Activated CD8-positive, alpha-beta memory T cell treated with anti-CD3 and anti-CD28 coated beads, Interleukin-2, amount 50 U/mL, for 1 hour (primary cell): ENCODE measurements around the gene CCIN.
"Not testable (repeated sequence)": the region's sequence is repeated elsewhere in the genome, so short reads cannot be mapped to it uniquely, and the experiment has no call there.

Experiments
- DNase-seq: peaks from one replicate; pipeline ENCODE4 v3.0.0-alpha.2; 2020; ENCODE audit errors: extremely low read depth

The CCIN gene

GRCh38 chr9:36158917-36159316, 10.3 kb upstream of the CCIN start:
- no peak for DNase-seq

GRCh38 chr9:36159509-36159908, 9.7 kb upstream of the CCIN start:
- not testable (repeated sequence) for DNase-seq

GRCh38 chr9:36160126-36160525, 9.1 kb upstream of the CCIN start:
- DNase-seq, result not testable (repeated sequence)

- DNase-seq, result no peak
Observed at GRCh38 chr9:36161187-36161586, 8.0 kb upstream of the CCIN start.

- DNase-seq, result no peak
Observed at GRCh38 chr9:36162211-36162738, 6.9 kb upstream of the CCIN start.

GRCh38 chr9:36163049-36163785, 6.0 kb upstream of the CCIN start:
- DNase-seq, result no peak

GRCh38 chr9:36163786-36164170, 5.4 kb upstream of the CCIN start:
- DNase-seq, result no peak

- DNase-seq, result no peak
Observed at GRCh38 chr9:36164372-36164771, 4.8 kb upstream of the CCIN start.

- DNase-seq, result no peak
Observed at GRCh38 chr9:36164989-36165388, 4.2 kb upstream of the CCIN start.

GRCh38 chr9:36165826-36166167, 3.4 kb upstream of the CCIN start:
- DNase-seq, result no peak

- peak; percentile 43 for DNase-seq
Observed at GRCh38 chr9:36166168-36166927, 2.8 kb upstream of the CCIN start.

- no peak for DNase-seq
Observed at GRCh38 chr9:36169708-36170107, 520 bp downstream of the CCIN start.

- no peak for DNase-seq
Observed at GRCh38 chr9:36170531-36170930, 1.3 kb downstream of the CCIN start.

- DNase-seq, result no peak
Observed at GRCh38 chr9:36173861-36174260, 4.7 kb downstream of the CCIN start.

GRCh38 chr9:36174271-36174670, 5.1 kb downstream of the CCIN start:
- no peak for DNase-seq

- no peak for DNase-seq
Observed at GRCh38 chr9:36174731-36175130, 5.5 kb downstream of the CCIN start.

- DNase-seq, result not testable (repeated sequence)
Observed at GRCh38 chr9:36175209-36175608, 6.0 kb downstream of the CCIN start.

GRCh38 chr9:36176496-36176895, 7.3 kb downstream of the CCIN start:
- not testable (repeated sequence) for DNase-seq

GRCh38 chr9:36177571-36177970, 8.4 kb downstream of the CCIN start:
- DNase-seq, result no peak

GRCh38 chr9:36180243-36180642, 11.1 kb downstream of the CCIN start:
- not testable (repeated sequence) for DNase-seq

GRCh38 chr9:36187414-36187813, 18.2 kb downstream of the CCIN start:
- no peak for DNase-seq

GRCh38 chr9:36188212-36188611, 19.0 kb downstream of the CCIN start:
- DNase-seq, result no peak

GRCh38 chr9:36189976-36190375, 20.8 kb downstream of the CCIN start:
- DNase-seq, result no peak
